22Rv1 (cell line): Measurements from ENCODE around the gene HYAL2.

Experiments used
- H3K27ac ChIP-seq: fragments of 450-650 bp; 2 replicates; pipeline ENCODE4 v1.5.1; 2017
- ZFX ChIP-seq: fragments of 450-650 bp; IDR thresholded peaks from 2 replicates; pipeline ENCODE4 v1.6.1; 2017; ENCODE audit warnings: antibody characterized with exemption, borderline replicate concordance
- TF ChIP-seq, protein P1 (sequence below): fragments of 450-650 bp; IDR thresholded peaks from 2 replicates; pipeline ENCODE4 v1.5.1; 2017; ENCODE audit warnings: mild to moderate bottlenecking

The HYAL2 gene

DNA sequence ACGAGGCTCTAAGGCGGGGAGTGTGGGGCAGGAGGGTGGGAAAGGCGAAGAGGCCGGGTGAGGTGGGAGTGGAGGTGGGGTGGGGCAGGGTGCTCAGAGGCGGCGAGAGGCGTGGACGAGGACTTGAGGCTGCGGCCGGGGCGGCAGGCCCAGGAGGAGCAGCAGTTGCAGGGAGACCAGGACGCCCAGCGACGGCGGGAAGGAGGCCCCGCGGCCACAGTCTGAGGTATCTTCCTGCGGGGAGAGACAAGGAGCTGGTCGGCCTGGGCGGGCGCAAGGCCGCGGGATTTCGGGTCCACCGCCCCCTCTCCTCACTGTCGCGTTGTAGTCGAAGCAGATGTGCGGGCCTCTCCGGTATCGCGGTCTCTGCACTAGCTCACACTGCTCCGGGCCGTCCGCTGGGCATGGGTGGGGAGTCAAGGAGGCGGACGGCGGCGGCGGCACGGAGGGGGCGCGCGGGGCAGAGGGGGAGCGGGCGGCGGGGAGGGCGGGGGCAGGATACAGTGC is 42.1 kb upstream of the HYAL2 start:
- 0 out of 2 replicates have a peak overlapping the region, but pooled peaks have one; percentile 20 for H3K27ac ChIP-seq
- no peak for TF ChIP-seq ZFX
- TF ChIP-seq, protein P1, sequence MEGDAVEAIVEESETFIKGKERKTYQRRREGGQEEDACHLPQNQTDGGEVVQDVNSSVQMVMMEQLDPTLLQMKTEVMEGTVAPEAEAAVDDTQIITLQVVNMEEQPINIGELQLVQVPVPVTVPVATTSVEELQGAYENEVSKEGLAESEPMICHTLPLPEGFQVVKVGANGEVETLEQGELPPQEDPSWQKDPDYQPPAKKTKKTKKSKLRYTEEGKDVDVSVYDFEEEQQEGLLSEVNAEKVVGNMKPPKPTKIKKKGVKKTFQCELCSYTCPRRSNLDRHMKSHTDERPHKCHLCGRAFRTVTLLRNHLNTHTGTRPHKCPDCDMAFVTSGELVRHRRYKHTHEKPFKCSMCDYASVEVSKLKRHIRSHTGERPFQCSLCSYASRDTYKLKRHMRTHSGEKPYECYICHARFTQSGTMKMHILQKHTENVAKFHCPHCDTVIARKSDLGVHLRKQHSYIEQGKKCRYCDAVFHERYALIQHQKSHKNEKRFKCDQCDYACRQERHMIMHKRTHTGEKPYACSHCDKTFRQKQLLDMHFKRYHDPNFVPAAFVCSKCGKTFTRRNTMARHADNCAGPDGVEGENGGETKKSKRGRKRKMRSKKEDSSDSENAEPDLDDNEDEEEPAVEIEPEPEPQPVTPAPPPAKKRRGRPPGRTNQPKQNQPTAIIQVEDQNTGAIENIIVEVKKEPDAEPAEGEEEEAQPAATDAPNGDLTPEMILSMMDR: no peak

DNA sequence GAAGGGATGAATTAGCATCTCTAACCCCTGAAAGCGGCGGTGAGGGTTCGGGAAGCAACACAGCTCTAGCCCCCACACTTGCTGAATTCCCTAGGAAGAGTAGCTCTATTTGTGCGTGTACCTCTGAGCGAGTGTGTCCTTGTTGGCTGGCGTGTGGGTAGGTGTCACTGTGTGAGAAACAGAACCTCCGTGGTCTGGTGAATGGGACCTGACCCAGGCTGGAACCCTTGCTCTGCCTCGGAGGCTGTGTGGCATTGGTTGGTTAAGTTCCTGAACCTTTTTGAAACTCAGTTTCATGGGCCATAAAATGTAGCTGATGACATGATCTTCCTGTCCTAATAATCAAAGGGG is 37.2 kb upstream of the HYAL2 start:
- TF ChIP-seq, protein P1: no peak
- no peak for TF ChIP-seq ZFX
- H3K27ac ChIP-seq: peak overlapping the region; percentile 75

DNA sequence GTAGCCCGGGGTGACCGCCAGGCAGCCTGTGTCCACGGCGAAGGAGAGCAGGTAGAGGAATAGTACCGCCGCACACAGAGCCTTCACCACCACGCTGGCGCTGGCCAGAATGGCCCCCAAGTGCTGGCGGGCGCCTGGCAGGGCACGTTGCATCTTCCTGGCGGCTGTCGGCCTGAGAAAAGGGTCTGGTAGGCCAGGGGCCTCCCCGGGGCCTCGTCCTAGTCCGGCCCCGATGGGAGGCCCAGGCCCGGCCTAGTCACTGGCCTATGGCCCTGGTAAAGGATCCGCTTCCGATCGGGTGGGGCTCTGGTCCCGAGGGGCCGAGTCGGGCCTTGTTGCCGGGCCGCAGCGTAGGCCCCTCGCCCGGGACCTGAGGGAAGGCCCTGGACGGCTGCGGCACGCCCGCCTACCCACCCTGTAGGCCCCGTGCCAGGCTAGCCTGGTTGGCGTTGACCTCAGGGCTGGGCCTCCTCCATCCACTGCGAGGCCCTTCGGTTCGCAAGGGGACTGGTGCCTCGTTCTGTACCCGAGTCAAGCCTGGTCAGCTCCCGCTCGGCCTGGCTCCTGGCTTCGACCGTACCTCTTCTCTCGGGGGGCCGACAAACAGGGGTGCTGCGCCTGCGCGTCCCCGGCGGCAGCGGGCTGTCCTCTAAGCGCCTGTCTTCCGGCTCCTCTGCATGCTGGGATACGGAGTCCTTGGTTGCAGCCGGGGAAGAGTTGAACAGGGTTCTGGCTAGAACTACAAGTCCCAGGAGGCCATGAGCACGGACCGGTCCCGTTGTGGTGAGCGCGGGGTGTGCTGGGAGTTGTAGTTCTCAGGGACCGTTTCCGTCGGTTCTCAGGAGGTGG is 36.6 kb upstream of the HYAL2 start, which contains the start of gene TMEM115:
TMEM115 (minus strand) TSS at position 611 of the 849 bp plus-strand sequence; CDS start at position 153, 458 bp downstream.
- TF ChIP-seq ZFX: 0 out of 2 replicates have a peak, but pooled peaks have one; percentile 65
- TF ChIP-seq, protein P1: no peak
- H3K27ac ChIP-seq: peak within 1 kb of the TSS; percentile 75

DNA sequence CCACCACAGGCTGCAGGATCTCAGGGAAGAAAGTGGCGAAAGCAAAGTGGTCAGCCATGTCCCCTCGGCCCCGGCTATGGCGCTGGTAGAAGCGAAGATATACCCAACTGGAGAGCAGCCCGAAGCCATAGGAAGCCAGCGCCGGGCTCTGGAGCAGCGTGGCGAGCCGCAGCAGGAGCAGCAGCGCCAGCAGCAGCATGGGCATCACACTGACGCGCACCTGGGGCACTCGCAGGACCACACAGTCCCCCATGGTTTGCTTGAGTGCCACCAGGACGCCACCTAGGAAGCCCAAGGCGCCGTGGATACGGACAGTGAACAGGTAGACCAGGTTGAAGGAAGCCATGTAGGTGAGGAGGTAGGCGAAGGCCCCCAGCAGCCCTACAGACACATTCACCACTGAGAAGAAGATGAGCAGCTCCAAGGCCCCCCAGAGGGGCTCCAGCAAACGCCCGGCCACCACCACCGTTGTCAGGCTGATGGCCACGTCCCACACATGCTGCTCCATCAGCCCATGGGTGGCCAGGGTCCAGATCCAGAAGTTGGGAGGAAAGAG is 35.9 kb upstream of the HYAL2 start:
- no peak for TF ChIP-seq ZFX
- TF ChIP-seq, protein P1: no peak
- H3K27ac ChIP-seq: peak overlapping the region; percentile 75

DNA sequence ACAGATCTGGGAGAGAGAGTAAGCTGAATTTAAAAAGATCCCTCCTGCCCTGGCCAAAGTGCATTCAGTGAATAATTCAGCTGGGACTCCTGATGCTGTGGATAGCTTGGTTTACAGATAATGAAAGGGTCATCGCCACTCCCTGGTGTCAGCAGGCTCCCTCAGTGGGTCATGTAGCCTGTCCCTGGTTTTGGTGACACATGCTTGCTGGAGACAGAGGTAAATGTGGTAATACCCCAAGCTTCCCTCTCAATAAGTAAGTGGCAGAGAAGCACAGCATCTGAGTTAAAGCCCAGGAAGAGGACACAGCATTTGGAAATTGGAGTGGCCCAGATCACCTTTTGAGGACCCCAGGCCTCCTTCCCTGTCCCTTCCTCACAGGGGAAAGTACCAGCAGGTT is 34.9 kb upstream of the HYAL2 start:
- TF ChIP-seq ZFX: no peak
- TF ChIP-seq, protein P1: no peak
- peak overlapping the region; percentile 75 for H3K27ac ChIP-seq

DNA sequence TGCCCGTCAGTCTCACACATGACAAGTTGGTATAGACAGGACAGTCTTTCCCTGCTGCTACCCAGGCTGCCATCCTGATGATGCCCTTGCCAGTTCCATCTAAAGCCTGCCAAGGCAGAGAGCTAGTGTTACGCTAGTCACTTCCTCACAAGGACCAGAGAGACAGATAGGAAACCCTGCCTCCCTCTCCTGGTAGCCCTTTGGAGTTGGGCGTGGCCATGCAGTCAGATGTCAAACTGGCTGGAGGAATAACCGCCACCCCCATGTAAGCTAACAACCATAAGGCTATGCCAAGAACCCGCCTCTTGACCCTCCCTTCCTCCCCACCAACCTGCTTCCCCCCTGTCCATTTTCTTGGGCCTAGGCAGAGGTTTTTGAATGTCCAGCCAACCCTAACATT is 34.0 kb upstream of the HYAL2 start:
- peak overlapping the region; percentile 75 for H3K27ac ChIP-seq
- TF ChIP-seq, protein P1: no peak
- TF ChIP-seq ZFX: no peak
